Stomach (tissue), 4 donors: ENCODE data around the gene TNS1.

Source experiments
- POLR2A ChIP-seq, 4 donors: fragments of 450-650 bp; IDR thresholded peaks; one replicate each; pipeline ENCODE4 v1.6.1; 2016; ENCODE audit warnings: antibody characterized with exemption in 4 of 4, control low read depth in 2 of 4, mild to moderate bottlenecking in 1 of 4, moderate library complexity in 1 of 4
- POLR2AphosphoS5 ChIP-seq, 3 donors: sonication (generic); formaldehyde crosslinking; IDR thresholded peaks; one replicate each; pipeline ENCODE4 v1.6.1; 2016; ENCODE audit warnings: antibody characterized with exemption in 3 of 3
- TF ChIP-seq, protein P1 (sequence below), 7 experiments: fragments of 450-650 bp in 4 of 7; fragments of 200-600 bp in 3 of 7; sonication (generic) in 3 of 7; IDR thresholded peaks; one replicate each; pipeline ENCODE4 v1.5.1; 2016 to 2019; ENCODE audit warnings: antibody characterized with exemption in 7 of 7, control low read depth in 2 of 7, mild to moderate bottlenecking in 1 of 7

DNA sequence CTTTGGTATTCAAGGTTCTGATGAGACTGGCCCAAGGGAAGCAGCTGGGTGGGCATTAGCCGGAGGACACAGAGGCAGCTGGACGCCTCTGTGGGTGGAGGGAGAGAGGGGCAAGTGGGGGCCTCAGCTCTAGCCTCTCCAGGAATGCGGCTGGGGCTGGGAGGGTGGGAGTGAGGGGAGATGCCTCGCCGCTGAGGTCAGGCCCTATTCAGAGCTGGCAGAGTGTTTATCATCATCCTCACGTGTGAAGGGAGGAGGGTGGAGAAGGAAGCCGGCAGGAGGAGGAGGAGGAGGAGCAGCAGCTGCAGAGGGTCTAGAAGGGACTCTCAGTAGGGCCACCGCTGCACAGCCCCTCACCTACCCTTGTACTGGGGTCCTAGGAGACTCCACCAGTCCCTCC lies 43.1 kb downstream of the TNS1 start:
- TF ChIP-seq, protein P1, sequence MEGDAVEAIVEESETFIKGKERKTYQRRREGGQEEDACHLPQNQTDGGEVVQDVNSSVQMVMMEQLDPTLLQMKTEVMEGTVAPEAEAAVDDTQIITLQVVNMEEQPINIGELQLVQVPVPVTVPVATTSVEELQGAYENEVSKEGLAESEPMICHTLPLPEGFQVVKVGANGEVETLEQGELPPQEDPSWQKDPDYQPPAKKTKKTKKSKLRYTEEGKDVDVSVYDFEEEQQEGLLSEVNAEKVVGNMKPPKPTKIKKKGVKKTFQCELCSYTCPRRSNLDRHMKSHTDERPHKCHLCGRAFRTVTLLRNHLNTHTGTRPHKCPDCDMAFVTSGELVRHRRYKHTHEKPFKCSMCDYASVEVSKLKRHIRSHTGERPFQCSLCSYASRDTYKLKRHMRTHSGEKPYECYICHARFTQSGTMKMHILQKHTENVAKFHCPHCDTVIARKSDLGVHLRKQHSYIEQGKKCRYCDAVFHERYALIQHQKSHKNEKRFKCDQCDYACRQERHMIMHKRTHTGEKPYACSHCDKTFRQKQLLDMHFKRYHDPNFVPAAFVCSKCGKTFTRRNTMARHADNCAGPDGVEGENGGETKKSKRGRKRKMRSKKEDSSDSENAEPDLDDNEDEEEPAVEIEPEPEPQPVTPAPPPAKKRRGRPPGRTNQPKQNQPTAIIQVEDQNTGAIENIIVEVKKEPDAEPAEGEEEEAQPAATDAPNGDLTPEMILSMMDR (IDR thresholded peaks at IDR 0.05), result no peak
- TF ChIP-seq POLR2A (IDR thresholded peaks at IDR 0.05) (no peak), POLR2AphosphoS5 (IDR thresholded peaks at IDR 0.05) (no peak)
